H9 (cell line): ENCODE measurements around the gene CPNE7. TPM values are rescaled to one million over a fixed set of nuclear protein-coding genes. Genes with fewer than 3 reads are reported as not detected.
"Not testable (repeated sequence)": the region's sequence is repeated elsewhere in the genome, so short reads cannot be mapped to it uniquely, and the experiment has no call there.

ENCODE experiments used
- DNase-seq: peaks from one replicate; pipeline ENCODE4 v3.0.0-alpha.2; 2017
- H2AFZ ChIP-seq: one replicate; pipeline ENCODE4 v1.6.1; 2013; ENCODE audit warnings: mild to moderate bottlenecking, low read length, control low read depth, moderate library complexity
- H2AK5ac ChIP-seq: 2 replicates; pipeline ENCODE4 v1.6.1; 2013; ENCODE audit warnings: low read length, control low read depth, mixed read lengths; ENCODE audit not compliant: insufficient read length
- H2BK120ac ChIP-seq: one replicate; pipeline ENCODE4 v1.6.1; 2013; ENCODE audit warnings: low read depth, mild to moderate bottlenecking, low read length, control low read depth, inconsistent platforms; ENCODE audit not compliant: poor library complexity, severe bottlenecking
- H2BK12ac ChIP-seq: 2 replicates; pipeline ENCODE4 v1.6.1; 2013; ENCODE audit warnings: low read length, control low read depth, mixed read lengths, low read depth; ENCODE audit not compliant: insufficient read length
- H2BK15ac ChIP-seq: 2 replicates; pipeline ENCODE4 v1.6.1; 2013; ENCODE audit warnings: low read depth, low read length, control low read depth
- H2BK20ac ChIP-seq: one replicate; pipeline ENCODE4 v1.6.1; 2013; ENCODE audit warnings: low read depth, mild to moderate bottlenecking, low read length, control low read depth, inconsistent platforms; ENCODE audit not compliant: poor library complexity, severe bottlenecking
- H2BK5ac ChIP-seq: 2 replicates; pipeline ENCODE4 v1.6.1; 2013; ENCODE audit warnings: low read length, control low read depth, mixed read lengths; ENCODE audit not compliant: insufficient read length
- H3K14ac ChIP-seq: 2 replicates; pipeline ENCODE4 v1.6.1; 2013; ENCODE audit warnings: low read length, control low read depth; ENCODE audit not compliant: insufficient read depth
- H3K18ac ChIP-seq: 2 replicates; pipeline ENCODE4 v1.6.1; 2013; ENCODE audit warnings: low read depth, mild to moderate bottlenecking, mixed read lengths, low read length, control low read depth; ENCODE audit not compliant: insufficient read length
- H3K23ac ChIP-seq: 2 replicates; pipeline ENCODE4 v1.6.1; 2013; ENCODE audit warnings: low read length, control low read depth, mixed read lengths, low read depth; ENCODE audit not compliant: insufficient read length
- H3K23me2 ChIP-seq: 2 replicates; pipeline ENCODE4 v1.6.1; 2013; ENCODE audit warnings: low read depth, mild to moderate bottlenecking, mixed read lengths, low read length, control low read depth; ENCODE audit not compliant: insufficient read length, poor library complexity, severe bottlenecking
- H3K27ac ChIP-seq: 2 replicates; pipeline ENCODE4 v1.5.1; 2013; ENCODE audit warnings: low read length, control low read depth, mixed read lengths, low read depth; ENCODE audit not compliant: insufficient read length
- H3K27me3 ChIP-seq: 2 replicates; pipeline ENCODE4 v1.6.1; 2013; ENCODE audit warnings: low read length, control low read depth, inconsistent platforms; ENCODE audit not compliant: insufficient read depth
- H3K4ac ChIP-seq: 2 replicates; pipeline ENCODE4 v1.6.1; 2013; ENCODE audit warnings: low read depth, mild to moderate bottlenecking, control low read depth, inconsistent platforms, low read length, moderate library complexity
- H3K4me1 ChIP-seq: 2 replicates; pipeline ENCODE4 v1.6.1; 2013; ENCODE audit warnings: low read length, control low read depth, inconsistent platforms; ENCODE audit not compliant: insufficient read depth
- H3K4me2 ChIP-seq: 2 replicates; pipeline ENCODE4 v1.6.1; 2013; ENCODE audit warnings: low read length, control low read depth, mixed read lengths; ENCODE audit not compliant: insufficient read length, insufficient read depth
- H3K56ac ChIP-seq: 2 replicates; pipeline ENCODE4 v1.6.1; 2013; ENCODE audit warnings: low read depth, mild to moderate bottlenecking, mixed read lengths, low read length, control low read depth; ENCODE audit not compliant: insufficient read length
- H3K79me1 ChIP-seq: 2 replicates; pipeline ENCODE4 v1.6.1; 2013; ENCODE audit warnings: low read depth, mild to moderate bottlenecking, moderate library complexity, low read length, control low read depth, inconsistent platforms; ENCODE audit not compliant: insufficient read depth, poor library complexity, severe bottlenecking
- H3K79me2 ChIP-seq: 2 replicates; pipeline ENCODE4 v1.6.1; 2013; ENCODE audit warnings: low read length, control low read depth, inconsistent platforms; ENCODE audit not compliant: insufficient read depth
- H3K9ac ChIP-seq: 2 replicates; pipeline ENCODE4 v1.6.1; 2013; ENCODE audit warnings: low read length, control low read depth, mixed read lengths; ENCODE audit not compliant: insufficient read length; ENCODE audit errors: extremely low read depth
- H3K9me3 ChIP-seq: one replicate; pipeline ENCODE4 v1.6.1; 2013; ENCODE audit warnings: low read depth, low read length, inconsistent platforms; ENCODE audit not compliant: control insufficient read depth
- H3T11ph ChIP-seq: one replicate; pipeline ENCODE4 v1.6.1; 2013; ENCODE audit warnings: mild to moderate bottlenecking, low read length, control low read depth, inconsistent platforms
- H4K20me1 ChIP-seq: one replicate; pipeline ENCODE4 v1.6.1; 2013; ENCODE audit not compliant: control insufficient read depth, insufficient read length, insufficient read depth
- H4K5ac ChIP-seq: 2 replicates; pipeline ENCODE4 v1.6.1; 2013; ENCODE audit warnings: low read depth, mild to moderate bottlenecking, mixed read lengths, low read length, control low read depth; ENCODE audit not compliant: insufficient read length
- H4K8ac ChIP-seq: replicated peaks from 2 replicates; pipeline ENCODE4 v1.6.1; 2013; ENCODE audit warnings: low read length, control low read depth, mixed read lengths, low read depth; ENCODE audit not compliant: insufficient read length
- H4K91ac ChIP-seq: 2 replicates; pipeline ENCODE4 v1.6.1; 2013; ENCODE audit warnings: low read depth, mild to moderate bottlenecking, moderate library complexity, mixed read lengths, low read length, control low read depth; ENCODE audit not compliant: insufficient read length
- H3K27ac Mint-ChIP-seq, 3 experiments: 2 replicates in 2 of 3; 3 replicates in 1 of 3; pipeline ENCODE4 v1.8.0; 2020 to 2021; ENCODE audit warnings: mixed read lengths in 3 of 3, mild to moderate bottlenecking in 1 of 3, moderate library complexity in 1 of 3
- H3K27me3 Mint-ChIP-seq: 2 replicates; pipeline ENCODE4 v1.8.0; 2021; ENCODE audit warnings: low read depth, mild to moderate bottlenecking, moderate library complexity, mixed read lengths
- H3K36me3 Mint-ChIP-seq, 3 experiments: 2 replicates in 2 of 3; 3 replicates in 1 of 3; pipeline ENCODE4 v1.8.0; 2020 to 2021; ENCODE audit warnings: low read depth in 3 of 3, mixed read lengths in 3 of 3; ENCODE audit not compliant: insufficient read depth in 1 of 3
- H3K4me1 Mint-ChIP-seq, 2 experiments: 2 replicates each; pipeline ENCODE4 v1.8.0; 2020; ENCODE audit warnings: mixed read lengths in 2 of 2
- H3K4me3 Mint-ChIP-seq, 2 experiments: 2 replicates in 1 of 2; 3 replicates in 1 of 2; pipeline ENCODE4 v1.8.0; 2020 to 2021; ENCODE audit warnings: mild to moderate bottlenecking in 2 of 2, mixed read lengths in 2 of 2, moderate library complexity in 1 of 2
- H3K9me3 Mint-ChIP-seq, 2 experiments: 2 replicates in 1 of 2; 3 replicates in 1 of 2; pipeline ENCODE4 v1.8.0; 2020; ENCODE audit warnings: mild to moderate bottlenecking in 2 of 2, mixed read lengths in 2 of 2, moderate library complexity in 1 of 2
- WGBS: extraction: QIAGEN DNeasy Blood & Tissue Kit; methylation state at CpG from one replicate; pipeline ENCODE4 v1.1.7; 2013; ENCODE audit warnings: missing lambda C conversion rate, low lambda C conversion rate, mixed read lengths; ENCODE audit not compliant: insufficient read length; ENCODE audit errors: extremely low coverage; 5-methylcytosine and 5-hydroxymethylcytosine counted together
- total RNA-seq: library from RNA; stranded (reverse); gene quantifications from 2 replicates; pipeline ENCODE4 v1.2.1, GENCODE V29; 2021
- TF ChIP-seq, protein P1 (sequence below): fragments of 200-600 bp; sonication (generic); conservative IDR thresholded peaks from 3 replicates; pipeline ENCODE4 v1.8.0; 2021; ENCODE audit warnings: antibody characterized with exemption, mild to moderate bottlenecking

CPNE7 gene
- total RNA-seq, 1 experiment from 2014 or later: 23.4 TPM

DNA sequence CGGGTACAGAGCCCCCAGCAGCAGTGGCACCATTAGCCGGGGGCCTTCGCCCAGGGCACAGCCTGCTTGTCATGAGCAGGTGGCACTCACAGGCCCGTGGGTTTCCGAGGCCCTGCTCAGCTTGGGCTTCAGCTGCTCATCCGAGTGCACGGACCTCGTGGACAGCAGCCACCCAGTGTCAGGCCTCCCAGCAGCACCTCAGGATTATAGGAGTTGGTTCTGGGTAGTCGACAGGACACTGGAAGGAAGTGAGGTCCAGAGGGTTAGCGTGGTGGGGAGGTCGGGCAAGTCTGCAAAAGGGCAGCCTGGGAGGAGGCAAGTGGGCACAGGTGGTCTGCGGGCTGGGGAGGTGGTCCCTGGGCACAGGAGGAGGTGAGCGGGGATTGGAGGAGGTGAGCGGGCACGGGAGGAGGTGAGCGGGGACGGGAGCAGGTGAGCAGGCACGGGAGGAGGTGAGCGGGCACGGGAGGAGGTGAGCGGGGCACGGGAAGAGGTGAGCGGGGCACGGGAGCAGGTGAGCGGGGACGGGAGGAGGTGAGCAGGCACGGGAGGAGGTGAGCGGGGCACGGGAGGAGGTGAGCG, 5.1 kb upstream of the CPNE7 start:
- no peak overlapping the region for H4K8ac ChIP-seq
- no CpG with 5 or more reads among the region's 30 CpGs for WGBS
- no peak overlapping the region for H2BK5ac ChIP-seq
- H3K4me1 ChIP-seq: no peaks in the 10 kb centered on the region
- H3K4ac ChIP-seq: no peak overlapping the region
- H2BK120ac ChIP-seq: no peak overlapping the region
- H3K23me2 ChIP-seq: peaks cover 13% of the 10 kb centered on the region
- no peak overlapping the region for H3T11ph ChIP-seq
- no peak overlapping the region for H4K91ac ChIP-seq
- no peak overlapping the region for H4K5ac ChIP-seq
- no peak overlapping the region for H2BK12ac ChIP-seq
- no peak overlapping the region; the same call in 1 of the 2 replicates for H3K14ac ChIP-seq
- peaks cover 0 to 6% (median 0%) of the 10 kb centered on the region in 3 experiments; a peak in 2 of 7 replicates for H3K36me3 Mint-ChIP-seq
- no peaks in the 10 kb centered on the region for H3K27me3 ChIP-seq
- H2AK5ac ChIP-seq: no peak overlapping the region
- H3K4me3 Mint-ChIP-seq: no peak overlapping the region
- H2BK15ac ChIP-seq: no peak overlapping the region
- H3K79me2 ChIP-seq: no peaks in the 10 kb centered on the region
- H3K4me2 ChIP-seq: no peak overlapping the region
- no peaks in the 10 kb centered on the region for H4K20me1 ChIP-seq
- no peaks in the 10 kb centered on the region for H3K9me3 ChIP-seq
- H3K23ac ChIP-seq: no peak overlapping the region
- H3K79me1 ChIP-seq: no peaks in the 10 kb centered on the region
- H3K18ac ChIP-seq: no peak overlapping the region
- no peak overlapping the region for H3K27ac Mint-ChIP-seq
- no peak for DNase-seq
- no peak overlapping the region for H2AFZ ChIP-seq
- no peak overlapping the region for H3K9ac ChIP-seq
- H3K27ac ChIP-seq: no peak overlapping the region
- H3K27me3 Mint-ChIP-seq: peaks cover 34% of the 10 kb centered on the region
- H3K56ac ChIP-seq: no peak overlapping the region
- H2BK20ac ChIP-seq: no peak overlapping the region
- peaks cover 9 to 12% of the 10 kb centered on the region in 2 experiments for H3K4me1 Mint-ChIP-seq
- TF ChIP-seq, protein P1, sequence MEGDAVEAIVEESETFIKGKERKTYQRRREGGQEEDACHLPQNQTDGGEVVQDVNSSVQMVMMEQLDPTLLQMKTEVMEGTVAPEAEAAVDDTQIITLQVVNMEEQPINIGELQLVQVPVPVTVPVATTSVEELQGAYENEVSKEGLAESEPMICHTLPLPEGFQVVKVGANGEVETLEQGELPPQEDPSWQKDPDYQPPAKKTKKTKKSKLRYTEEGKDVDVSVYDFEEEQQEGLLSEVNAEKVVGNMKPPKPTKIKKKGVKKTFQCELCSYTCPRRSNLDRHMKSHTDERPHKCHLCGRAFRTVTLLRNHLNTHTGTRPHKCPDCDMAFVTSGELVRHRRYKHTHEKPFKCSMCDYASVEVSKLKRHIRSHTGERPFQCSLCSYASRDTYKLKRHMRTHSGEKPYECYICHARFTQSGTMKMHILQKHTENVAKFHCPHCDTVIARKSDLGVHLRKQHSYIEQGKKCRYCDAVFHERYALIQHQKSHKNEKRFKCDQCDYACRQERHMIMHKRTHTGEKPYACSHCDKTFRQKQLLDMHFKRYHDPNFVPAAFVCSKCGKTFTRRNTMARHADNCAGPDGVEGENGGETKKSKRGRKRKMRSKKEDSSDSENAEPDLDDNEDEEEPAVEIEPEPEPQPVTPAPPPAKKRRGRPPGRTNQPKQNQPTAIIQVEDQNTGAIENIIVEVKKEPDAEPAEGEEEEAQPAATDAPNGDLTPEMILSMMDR: no peak
- H3K9me3 Mint-ChIP-seq: no peaks in the 10 kb centered on the region

DNA sequence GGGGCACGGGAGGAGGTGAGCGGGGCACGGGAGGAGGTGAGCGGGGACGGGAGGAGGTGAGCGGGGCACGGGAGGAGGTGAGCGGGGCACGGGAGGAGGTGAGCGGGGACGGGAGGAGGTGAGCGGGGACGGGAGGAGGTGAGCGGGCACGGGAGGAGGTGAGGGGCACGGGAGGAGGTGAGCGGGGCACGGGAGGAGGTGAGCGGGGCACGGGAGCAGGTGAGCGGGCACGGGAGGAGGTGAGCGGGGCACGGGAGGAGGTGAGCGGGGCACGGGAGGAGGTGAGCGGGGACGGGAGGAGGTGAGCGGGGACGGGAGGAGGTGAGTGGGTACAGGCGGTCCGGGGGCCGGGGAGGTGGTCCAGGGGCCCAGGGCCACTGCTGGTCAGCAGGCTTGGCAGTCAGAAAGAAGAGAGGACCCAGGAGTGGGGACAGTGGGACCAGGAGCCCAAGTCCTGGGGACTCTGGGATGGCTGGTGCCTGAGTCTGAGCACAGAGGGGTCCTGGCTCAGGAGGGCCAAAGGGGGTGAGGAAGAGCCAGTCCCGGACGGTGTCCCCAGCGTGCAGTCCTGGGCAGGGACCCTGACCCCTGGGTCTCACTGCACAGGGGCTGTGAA, 4.5 kb upstream of the CPNE7 start:
- H2BK12ac ChIP-seq, H3K79me1 ChIP-seq, H2AFZ ChIP-seq, H3K18ac ChIP-seq, H3K9ac ChIP-seq, H3K56ac ChIP-seq, H3K4me3 Mint-ChIP-seq, H3K14ac ChIP-seq, H4K91ac ChIP-seq, H4K5ac ChIP-seq, H3K27me3 ChIP-seq, H2BK5ac ChIP-seq, H2BK120ac ChIP-seq, H3K4me2 ChIP-seq, H3K23me2 ChIP-seq, H3K4ac ChIP-seq, H3K36me3 Mint-ChIP-seq, H3K79me2 ChIP-seq, DNase-seq, H3K27ac ChIP-seq, H4K20me1 ChIP-seq, H2BK15ac ChIP-seq, H3K9me3 Mint-ChIP-seq, H3K4me1 ChIP-seq, H4K8ac ChIP-seq, H3K23ac ChIP-seq, H2AK5ac ChIP-seq, H3K9me3 ChIP-seq, H2BK20ac ChIP-seq, H3T11ph ChIP-seq, H3K27ac Mint-ChIP-seq: not testable (repeated sequence)
- no CpG with 5 or more reads among the region's 36 CpGs for WGBS
- Mint-ChIP-seq H3K4me1 (peaks cover 6 to 10% of the 10 kb centered on the region in 2 experiments), H3K27me3 (peaks cover 37% of the 10 kb centered on the region)
